Psoas muscle (tissue), 8 donors: Measurements from ENCODE around the gene BLOC1S4. TPM values are rescaled to one million over a fixed set of nuclear protein-coding genes. Genes with fewer than 3 reads are reported as not detected.
A peak's percentile ranks its signal among the peaks of the same experiment; 100 is the strongest.

ENCODE experiments used
- ATAC-seq, 4 donors: fragments of 200-7000 bp; cut with Tn5 transposase; one replicate each; pipeline ENCODE4 v1.9.1; 2020; ENCODE audit warnings: moderate library complexity in 3 of 4, mild to moderate bottlenecking in 2 of 4
- DNase-seq, 2 donors: peaks; one replicate each; pipeline ENCODE4 v3.0.0-alpha.2; 2020
- H3K27ac ChIP-seq: fragments of 200-600 bp; one replicate; pipeline ENCODE4 v1.8.0; 2022
- H3K27me3 ChIP-seq, 3 donors: fragments of 200-600 bp in 1 of 3; one replicate each; pipeline versions ENCODE4 v1.6.1 to v1.8.0; 2013 to 2022; ENCODE audit warnings: low read length in 2 of 3, mild to moderate bottlenecking in 2 of 3, moderate library complexity in 1 of 3; ENCODE audit not compliant: insufficient read depth in 3 of 3
- H3K36me3 ChIP-seq, 2 donors: fragments of 200-600 bp in 1 of 2; one replicate each; pipeline versions ENCODE4 v1.6.1 to v1.8.0; 2013 to 2022; ENCODE audit warnings: low read depth in 1 of 2, mild to moderate bottlenecking in 1 of 2, moderate library complexity in 1 of 2; ENCODE audit not compliant: insufficient read depth in 1 of 2
- H3K4me1 ChIP-seq: fragments of 200-600 bp; one replicate; pipeline ENCODE4 v1.8.0; 2022
- H3K4me3 ChIP-seq: fragments of 200-600 bp; one replicate; pipeline ENCODE4 v1.8.0; 2022; ENCODE audit warnings: mild to moderate bottlenecking
- H3K9me3 ChIP-seq: fragments of 200-600 bp; one replicate; pipeline ENCODE4 v1.8.0; 2022
- WGBS, 3 donors: extraction: QIAGEN DNeasy Blood & Tissue Kit; methylation state at CpG; one replicate each; pipeline versions ENCODE4 v1.1.6 to v1.1.7; 2013; 5-methylcytosine and 5-hydroxymethylcytosine counted together
- intact Hi-C, 2 donors: fragments of 100-400 bp; cut with DNase I; formaldehyde crosslinking; loops; one replicate each; pipeline versions ENCODE4 v1.11.0 to v1.14.2; 2022
- polyA plus RNA-seq, 3 donors: library from polyadenylated mRNA; stranded (reverse); fragments of 200-250 nt; gene quantifications; one replicate each; pipeline ENCODE4 v1.2.3, GENCODE V29; 2013
- total RNA-seq, 4 donors: library from RNA; stranded (reverse); fragmentation: NEBNext Ultra II Directional in 2 of 4; extraction: Animal tissue kit (Norgen Biotek cat#: 25700) in 2 of 4; gene quantifications; one replicate each; pipeline versions ENCODE4 v1.2.1 to v1.2.4, GENCODE V29; 2021 to 2023
- TF ChIP-seq, protein P1 (sequence below): fragments of 200-600 bp; IDR thresholded peaks from one replicate; pipeline ENCODE4 v1.8.0; 2022; ENCODE audit warnings: antibody characterized with exemption
- donor health status: healthy with polysubstance abuse.
- donor health status: DM: no; HTN: no; CAD: no; lungs with moderate emphysema.
- donor health status: Bipolar disorder and iron deficiency.
- donor health status: healthy.
- donor health status: DM: yes; HTN: yes; CAD: no.
- donor health status: DM: no; HTN: no; CAD: no.
- donor health status: DM: no; HTN: no; CAD: no.
- donor health status: DM: yes; HTN: yes; CAD: no.

Gene BLOC1S4
- total and polyA plus RNA-seq, 7 donors, result 7.6 to 15.0 (median 13.4) TPM

- Histone ChIP-seq H3K4me1 (peaks cover 31% of the 10 kb centered on the region), H3K4me3 (peak overlapping the region; percentile 78), H3K9me3 (no peaks in the 10 kb centered on the region), H3K27me3 (no peaks in the 10 kb centered on the region), H3K27ac (peak overlapping the region; percentile 90), H3K36me3 (peaks cover 0 to 10% of the 10 kb centered on the region in 2 donors)
- intact Hi-C loops, result no loop called here
- DNase-seq, result peak; percentile 92 to 98
- TF ChIP-seq, protein P1, sequence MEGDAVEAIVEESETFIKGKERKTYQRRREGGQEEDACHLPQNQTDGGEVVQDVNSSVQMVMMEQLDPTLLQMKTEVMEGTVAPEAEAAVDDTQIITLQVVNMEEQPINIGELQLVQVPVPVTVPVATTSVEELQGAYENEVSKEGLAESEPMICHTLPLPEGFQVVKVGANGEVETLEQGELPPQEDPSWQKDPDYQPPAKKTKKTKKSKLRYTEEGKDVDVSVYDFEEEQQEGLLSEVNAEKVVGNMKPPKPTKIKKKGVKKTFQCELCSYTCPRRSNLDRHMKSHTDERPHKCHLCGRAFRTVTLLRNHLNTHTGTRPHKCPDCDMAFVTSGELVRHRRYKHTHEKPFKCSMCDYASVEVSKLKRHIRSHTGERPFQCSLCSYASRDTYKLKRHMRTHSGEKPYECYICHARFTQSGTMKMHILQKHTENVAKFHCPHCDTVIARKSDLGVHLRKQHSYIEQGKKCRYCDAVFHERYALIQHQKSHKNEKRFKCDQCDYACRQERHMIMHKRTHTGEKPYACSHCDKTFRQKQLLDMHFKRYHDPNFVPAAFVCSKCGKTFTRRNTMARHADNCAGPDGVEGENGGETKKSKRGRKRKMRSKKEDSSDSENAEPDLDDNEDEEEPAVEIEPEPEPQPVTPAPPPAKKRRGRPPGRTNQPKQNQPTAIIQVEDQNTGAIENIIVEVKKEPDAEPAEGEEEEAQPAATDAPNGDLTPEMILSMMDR, result no peak
- peak; percentile 94 to 96 (median 94) for ATAC-seq
- 1% methylated on average over 76 to 89 of the region's 89 CpGs for WGBS, 3 donors
Measured at GRCh38 chr4:6673660-6674499, 42.1 kb upstream of the BLOC1S4 start.

- WGBS, 3 donors, result 5% methylated on average over 40 of the region's 40 CpGs
- peaks cover 31% of the 10 kb centered on the region for H3K4me1 ChIP-seq
- peak overlapping the region; percentile 90 for H3K27ac ChIP-seq
- no peaks in the 10 kb centered on the region for H3K9me3 ChIP-seq
- peak overlapping the region; percentile 78 for H3K4me3 ChIP-seq
- peak in 2 of 4 donors; percentile 21 to 28 for ATAC-seq
- H3K27me3 ChIP-seq, result no peaks in the 10 kb centered on the region
- TF ChIP-seq, protein P1, result peak; percentile 18
- peak in 1 of 2 donors; percentile 26 for DNase-seq
- peaks cover 0 to 10% of the 10 kb centered on the region in 2 donors for H3K36me3 ChIP-seq
- intact Hi-C loops, result no loop called here
Measured at GRCh38 chr4:6674500-6675149, 41.3 kb upstream of the BLOC1S4 start.

GRCh38 chr4:6676722-6677558, 39.0 kb upstream of the BLOC1S4 start:
- ATAC-seq, result no peak
- Histone ChIP-seq H3K36me3 (peaks cover 0 to 10% of the 10 kb centered on the region in 2 donors), H3K27me3 (no peaks in the 10 kb centered on the region), H3K27ac (no peak overlapping the region), H3K4me1 (peaks cover 31% of the 10 kb centered on the region), H3K4me3 (peak overlapping the region; percentile 78), H3K9me3 (no peaks in the 10 kb centered on the region)
- TF ChIP-seq, protein P1, result no peak
- DNase-seq, result no peak
- intact Hi-C loops, result no loop called here
- 82 to 86% (median 85%) methylated on average over 21 of the region's 21 CpGs for WGBS, 3 donors

DNA sequence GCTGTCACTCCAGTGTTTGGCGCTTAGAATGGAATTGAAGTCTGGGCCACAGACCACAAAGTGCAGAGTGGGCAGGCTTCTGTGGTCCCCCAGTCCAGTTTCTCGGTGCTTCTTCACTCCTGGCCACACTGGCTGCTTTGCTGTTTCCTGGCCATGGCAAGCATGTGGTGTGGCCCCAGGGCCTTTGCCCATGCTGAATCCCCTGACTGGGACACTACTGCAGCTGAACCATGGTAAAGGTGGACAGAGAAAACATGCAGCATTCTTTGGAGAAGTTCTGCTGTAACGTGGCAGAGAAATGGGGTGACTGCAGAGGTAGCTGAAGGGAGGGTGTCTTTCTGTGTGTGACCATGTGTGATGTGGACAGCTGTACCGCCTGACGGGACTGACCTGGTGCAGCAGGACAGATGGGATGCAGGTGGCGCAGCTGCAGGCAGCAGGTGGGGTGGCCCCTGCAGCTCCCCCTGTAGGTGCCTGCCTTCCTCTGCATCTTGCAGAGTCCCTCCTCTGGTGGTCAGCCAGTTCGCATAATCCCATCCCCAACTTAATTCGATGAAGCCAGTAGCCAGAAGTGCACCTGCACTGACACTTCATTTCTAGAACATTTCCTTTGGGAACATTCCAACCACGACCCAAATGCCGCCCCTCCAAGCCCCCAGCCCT, 35.5 kb upstream of the BLOC1S4 start:
- Histone ChIP-seq H3K36me3 (peaks cover 0 to 8% of the 10 kb centered on the region in 2 donors), H3K4me1 (peaks cover 22% of the 10 kb centered on the region), H3K27me3 (no peaks in the 10 kb centered on the region), H3K4me3 (no peak overlapping the region), H3K9me3 (no peaks in the 10 kb centered on the region), H3K27ac (no peak overlapping the region)
- WGBS, 3 donors, result 74 to 81% (median 81%) methylated on average over 10 of the region's 10 CpGs
- intact Hi-C loops, result no loop called here
- no peak for DNase-seq
- TF ChIP-seq, protein P1, result no peak
- ATAC-seq, result no peak
